Tibial artery (tissue), 4 donors: ENCODE measurements around the gene TPSB2.

Source experiments
- DNase-seq, 2 donors: peaks; one replicate each; pipeline ENCODE4 v3.0.0-alpha.2; 2019
- H3K27ac ChIP-seq, 2 donors: fragments of 200-600 bp; sonication (generic) in 1 of 2; 1 replicate in 1 of 2; 2 replicates in 1 of 2; pipeline ENCODE4 v1.5.1; 2018 to 2019; ENCODE audit warnings: mild to moderate bottlenecking in 1 of 2
- H3K27me3 ChIP-seq, 2 donors: fragments of 200-600 bp; sonication (generic) in 1 of 2; one replicate each; pipeline versions ENCODE4 v1.5.1 to v1.6.0; 2016 to 2019
- H3K36me3 ChIP-seq, 3 donors: fragments of 200-600 bp; sonication (generic) in 2 of 3; one replicate each; pipeline ENCODE4 v1.5.1; 2016 to 2019; ENCODE audit warnings: mild to moderate bottlenecking in 2 of 3
- H3K4me1 ChIP-seq, 4 donors: fragments of 200-600 bp; sonication (generic) in 2 of 4; 1 replicate in 3 of 4; 2 replicates in 1 of 4; pipeline ENCODE4 v1.5.1; 2016 to 2019
- H3K4me3 ChIP-seq, 2 donors: fragments of 200-600 bp; sonication (generic) in 1 of 2; 1 replicate in 1 of 2; 2 replicates in 1 of 2; pipeline ENCODE4 v1.5.1; 2018 to 2019; ENCODE audit warnings: mild to moderate bottlenecking in 2 of 2
- H3K9me3 ChIP-seq, 3 donors: fragments of 200-600 bp; sonication (generic) in 1 of 3; one replicate each; pipeline ENCODE4 v1.5.1; 2016 to 2019
- CTCF ChIP-seq, 2 experiments: fragments of 200-600 bp in 1 of 2; fragments of 450-650 bp in 1 of 2; IDR thresholded peaks; one replicate each; pipeline ENCODE4 v1.5.1; 2017 to 2019; ENCODE audit warnings: antibody characterized with exemption in 2 of 2, mild to moderate bottlenecking in 1 of 2, moderate library complexity in 1 of 2
- intact Hi-C: fragments of 100-400 bp; cut with DNase I; formaldehyde crosslinking; loops from one replicate; pipeline ENCODE4 v1.15.0; 2023; ENCODE audit warnings: low total_unique reads

The TPSB2 gene

GRCh38 chr16:1225051-1225451 is 4.9 kb downstream of the TPSB2 start, which contains the start of gene TPSG1:
TPSG1 (minus strand) TSS chr16:1225268; CDS start chr16:1225252, 16 bp downstream.
- no peak for TF ChIP-seq CTCF (IDR thresholded peaks at IDR 0.05)
- Histone ChIP-seq H3K9me3 (no peaks in the 10 kb centered on the region), H3K36me3 (peaks cover 12 to 22% (median 15%) of the 10 kb centered on the region in 3 donors), H3K27ac (no peak within 1 kb of the TSS), H3K27me3 (peaks cover 0 to 3% of the 10 kb centered on the region in 2 donors), H3K4me3 (no peak within 1 kb of the TSS), H3K4me1 (peaks cover 0 to 12% (median 5%) of the 10 kb centered on the region in 4 donors)
- DNase-seq, result no peak
- intact Hi-C loops, result no loop called here

GRCh38 chr16:1224558-1224957 is 5.4 kb downstream of the TPSB2 start:
- Histone ChIP-seq H3K27ac (no peak overlapping the region), H3K36me3 (peaks cover 14 to 27% (median 20%) of the 10 kb centered on the region in 3 donors), H3K4me3 (no peak overlapping the region), H3K9me3 (no peaks in the 10 kb centered on the region), H3K27me3 (peaks cover 0 to 3% of the 10 kb centered on the region in 2 donors), H3K4me1 (peaks cover 0 to 12% (median 5%) of the 10 kb centered on the region in 4 donors)
- DNase-seq, result no peak
- TF ChIP-seq CTCF (IDR thresholded peaks at IDR 0.05), result no peak
- intact Hi-C loops, result no loop called here

GRCh38 chr16:1223355-1224214 is 6.4 kb downstream of the TPSB2 start:
- no peak for DNase-seq
- intact Hi-C loops, result no loop called here

GRCh38 chr16:1222553-1223354 is 7.2 kb downstream of the TPSB2 start:
- Histone ChIP-seq H3K27me3 (peaks cover 0 to 3% of the 10 kb centered on the region in 2 donors), H3K36me3 (peaks cover 21 to 45% (median 37%) of the 10 kb centered on the region in 3 donors), H3K4me3 (no peak overlapping the region), H3K4me1 (peaks cover 0 to 12% (median 5%) of the 10 kb centered on the region in 4 donors), H3K27ac (no peak overlapping the region), H3K9me3 (no peaks in the 10 kb centered on the region)
- intact Hi-C loops, result no loop called here
- DNase-seq, result no peak
- no peak for TF ChIP-seq CTCF (IDR thresholded peaks at IDR 0.05)

More at GRCh38 chr16:1223355-1224214, 6.4 kb downstream of the TPSB2 start:
- peaks cover 0 to 3% of the 10 kb centered on the region in 2 donors for H3K27me3 ChIP-seq
- H3K27ac ChIP-seq, result no peak overlapping the region
- H3K36me3 ChIP-seq, result peaks cover 14 to 36% (median 29%) of the 10 kb centered on the region in 3 donors
- no peak for TF ChIP-seq CTCF (IDR thresholded peaks at IDR 0.05)
- peaks cover 0 to 12% (median 5%) of the 10 kb centered on the region in 4 donors for H3K4me1 ChIP-seq
- no peak overlapping the region for H3K4me3 ChIP-seq
- H3K9me3 ChIP-seq, result no peaks in the 10 kb centered on the region

- TF ChIP-seq CTCF (IDR thresholded peaks at IDR 0.05), result no peak
- H3K27ac ChIP-seq, result no peak overlapping the region
- H3K36me3 ChIP-seq, result peaks cover 29 to 53% (median 45%) of the 10 kb centered on the region in 3 donors
- H3K4me1 ChIP-seq, result peaks cover 0 to 12% (median 5%) of the 10 kb centered on the region in 4 donors
- no peaks in the 10 kb centered on the region for H3K9me3 ChIP-seq
- no peak for DNase-seq
- peaks cover 0 to 3% of the 10 kb centered on the region in 2 donors for H3K27me3 ChIP-seq
- no peak overlapping the region for H3K4me3 ChIP-seq
- intact Hi-C loops, result no loop called here
Measured at GRCh38 chr16:1221628-1222552, 8.1 kb downstream of the TPSB2 start.
